ENCODE measurements around the gene IMPG1. TPM values are rescaled to one million over a fixed set of nuclear protein-coding genes. Genes with fewer than 3 reads are reported as not detected.

IMPG1 gene
- total RNA-seq, 1 experiment from 2014 or later, result not detected

GRCh38 chr6:75874224-75874623 is 198.2 kb downstream of the IMPG1 start:
- no peaks in the 10 kb centered on the region; the same call in 1 of the 2 replicates for H3K36me3 ChIP-seq (ENCODE audit: low read depth, low read length)
- H3K4me3 ChIP-seq (ENCODE audit: low read length), result no peak overlapping the region
- no peaks in the 10 kb centered on the region for H4K20me1 ChIP-seq (ENCODE audit: low read length)
- no peak for ATAC-seq
- H3K9me2 ChIP-seq (replicated peaks; ENCODE audit: low read length), result no peaks in the 10 kb centered on the region
- no peak overlapping the region for H3K4me2 ChIP-seq (ENCODE audit: low read length)
- CTCF ChIA-PET, result no interaction called here
- no peaks in the 10 kb centered on the region for H3K27me3 ChIP-seq (ENCODE audit: low read length)
- no peak overlapping the region for H3K27ac ChIP-seq (ENCODE audit: low read length)
- no peak for DNase-seq
- TF ChIP-seq EZH2phosphoT487 (IDR thresholded peaks at IDR 0.05; ENCODE audit: borderline replicate concordance, low read length) (no peak), CTCF (conservative IDR thresholded peaks at IDR 0.05; ENCODE audit: low read depth, low read length) (no peak), EZH2 (IDR thresholded peaks at IDR 0.05; ENCODE audit: low read length, unreplicated experiment) (no peak)
- no peaks in the 10 kb centered on the region for H3K4me1 ChIP-seq (ENCODE audit: insufficient read depth, low read length)
- intact Hi-C loops (cut with micrococcal nuclease), result no loop called here
- H3K79me2 ChIP-seq (ENCODE audit: low read length), result no peaks in the 10 kb centered on the region
- H3K9ac ChIP-seq (ENCODE audit: low read length), result no peak overlapping the region
- no peaks in the 10 kb centered on the region for H3F3A ChIP-seq (ENCODE audit: low read length, unreplicated experiment)
- no TSS peak for BruUV-seq (replicated peaks)
- POLR2A ChIA-PET (ENCODE audit: unreplicated experiment), result no interaction called here
- no peaks in the 10 kb centered on the region for H3K9me3 ChIP-seq (ENCODE audit: low read length)
- no peak overlapping the region for H2AFZ ChIP-seq (ENCODE audit: low read length)

Measured in PC-3 (cell line).